GM19025 (cell line): ENCODE measurements around the gene CINP.
A peak's percentile ranks its signal among the peaks of the same experiment; 100 is the strongest.
"Not testable (repeated sequence)": the region's sequence is repeated elsewhere in the genome, so short reads cannot be mapped to it uniquely, and the experiment has no call there.

Experiments used
- ATAC-seq: cut with Tn5 transposase; IDR thresholded peaks from one replicate; pipeline ENCODE4 v1.9.1; 2021; ENCODE audit warnings: mild to moderate bottlenecking, low read depth, moderate library complexity; ENCODE audit not compliant: unreplicated experiment

The CINP gene

DNA sequence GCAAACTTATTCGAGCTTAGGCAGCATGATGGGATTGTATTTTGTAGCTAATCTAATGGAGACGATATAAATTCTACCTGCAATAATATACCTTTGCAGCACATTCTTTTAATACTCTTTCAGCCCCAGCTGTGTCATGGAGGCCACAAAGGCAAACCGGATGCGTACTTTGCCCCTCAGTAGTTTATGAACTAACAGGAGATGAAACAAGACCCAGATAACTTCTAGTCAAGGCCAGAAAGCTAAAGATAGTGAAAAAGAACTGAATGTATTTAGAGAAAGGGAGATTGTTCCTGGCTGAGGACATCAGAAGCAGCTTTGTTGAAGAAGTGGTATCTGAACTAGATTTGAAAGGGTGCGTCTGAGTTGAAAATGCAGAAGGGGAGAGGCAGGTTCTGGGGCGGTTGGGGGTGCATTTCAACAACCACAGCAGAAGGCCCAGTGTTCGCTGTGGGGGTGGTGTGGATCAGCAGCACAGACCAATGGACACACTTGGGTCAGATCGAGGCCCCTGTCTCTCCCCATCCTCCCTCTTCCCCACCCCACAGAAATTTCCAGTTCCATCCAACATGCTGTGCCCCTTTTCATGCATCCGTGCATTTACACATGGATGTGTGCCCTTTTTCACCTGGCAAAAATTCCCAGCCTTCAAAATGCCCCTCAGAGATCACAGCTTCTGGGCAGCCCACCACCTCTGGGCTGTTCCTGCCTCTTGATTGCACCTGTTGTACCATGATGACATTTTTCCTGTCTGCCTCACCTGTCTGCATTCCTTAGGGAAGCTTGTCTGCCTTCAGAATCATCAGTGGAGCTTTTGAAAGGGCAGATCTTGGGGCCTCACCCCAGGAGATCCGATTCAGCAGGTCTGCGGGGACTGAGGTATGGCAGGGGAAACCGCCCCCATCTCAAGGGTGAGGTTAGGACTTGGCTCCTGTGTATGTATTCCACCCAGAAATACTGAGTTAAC lies 41.0 kb downstream of the CINP start:
- no peak for ATAC-seq

DNA sequence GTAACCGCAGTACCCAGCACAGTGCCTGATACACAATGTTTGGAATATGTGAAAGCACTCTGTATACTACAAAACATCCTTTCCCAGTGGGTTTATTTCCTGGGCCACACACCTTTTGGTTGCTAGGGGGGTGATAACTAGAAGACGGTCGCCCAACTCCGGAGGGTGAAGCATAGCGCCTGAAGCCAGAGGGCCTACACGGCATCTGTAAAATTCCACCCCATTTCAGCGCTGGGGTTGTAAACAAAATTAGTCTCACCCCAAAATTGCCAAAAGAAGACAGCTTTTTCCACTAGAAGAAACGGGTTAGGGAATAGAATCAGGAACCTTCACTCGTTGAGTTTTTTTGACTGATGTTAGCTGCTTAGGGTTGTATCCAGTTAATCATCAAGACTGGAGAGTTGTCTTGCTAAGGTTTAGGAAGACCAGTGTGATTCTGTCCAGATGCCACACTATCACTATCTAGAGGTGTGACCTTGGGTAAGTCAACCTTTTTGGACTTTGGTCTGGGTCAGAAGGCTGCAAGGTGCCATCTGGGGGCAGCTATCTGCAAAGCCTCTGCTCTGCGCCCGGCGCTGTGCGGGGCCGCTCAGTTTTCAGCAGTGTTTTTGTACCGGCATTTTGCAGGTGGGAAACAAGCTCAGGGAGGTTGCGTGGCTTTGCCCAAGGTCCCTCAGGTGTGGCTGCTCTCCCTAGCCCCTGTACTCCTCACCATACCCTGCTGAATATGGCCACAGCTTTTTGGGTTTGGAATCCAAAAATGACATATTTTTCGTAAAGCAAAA lies 41.8 kb downstream of the CINP start:
- ATAC-seq, result no peak

DNA sequence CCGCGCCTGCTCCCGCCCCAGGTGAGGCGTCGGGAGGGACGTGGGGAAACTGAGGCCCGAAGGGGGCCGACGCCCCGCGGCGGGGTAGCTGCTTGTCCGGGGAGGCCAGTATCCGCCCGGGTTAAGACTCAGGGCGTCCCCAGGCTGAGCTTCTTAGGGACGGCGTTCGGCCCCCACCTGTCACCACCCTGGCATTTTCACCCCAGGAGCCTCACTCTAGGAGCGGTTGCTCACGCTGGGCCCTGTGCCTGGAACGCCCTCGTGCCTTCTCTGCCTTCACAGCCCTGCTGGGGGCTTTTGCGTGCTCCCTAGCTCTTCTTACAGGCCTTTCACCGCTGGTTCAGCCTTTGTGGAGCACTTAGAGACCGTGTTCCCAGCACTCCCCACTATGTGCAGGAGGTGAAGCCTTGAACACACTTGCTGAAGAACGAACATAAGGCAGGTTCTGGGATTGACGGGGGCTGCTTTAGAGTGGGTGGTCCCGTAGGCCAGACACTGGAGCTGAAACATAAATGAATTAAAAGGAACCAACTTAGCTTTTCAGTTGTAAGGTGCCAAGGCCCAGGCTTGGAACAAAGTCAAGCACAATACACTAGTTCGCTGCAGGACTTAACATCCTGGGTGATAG lies 42.5 kb downstream of the CINP start:
- peak; percentile 11 for ATAC-seq

DNA sequence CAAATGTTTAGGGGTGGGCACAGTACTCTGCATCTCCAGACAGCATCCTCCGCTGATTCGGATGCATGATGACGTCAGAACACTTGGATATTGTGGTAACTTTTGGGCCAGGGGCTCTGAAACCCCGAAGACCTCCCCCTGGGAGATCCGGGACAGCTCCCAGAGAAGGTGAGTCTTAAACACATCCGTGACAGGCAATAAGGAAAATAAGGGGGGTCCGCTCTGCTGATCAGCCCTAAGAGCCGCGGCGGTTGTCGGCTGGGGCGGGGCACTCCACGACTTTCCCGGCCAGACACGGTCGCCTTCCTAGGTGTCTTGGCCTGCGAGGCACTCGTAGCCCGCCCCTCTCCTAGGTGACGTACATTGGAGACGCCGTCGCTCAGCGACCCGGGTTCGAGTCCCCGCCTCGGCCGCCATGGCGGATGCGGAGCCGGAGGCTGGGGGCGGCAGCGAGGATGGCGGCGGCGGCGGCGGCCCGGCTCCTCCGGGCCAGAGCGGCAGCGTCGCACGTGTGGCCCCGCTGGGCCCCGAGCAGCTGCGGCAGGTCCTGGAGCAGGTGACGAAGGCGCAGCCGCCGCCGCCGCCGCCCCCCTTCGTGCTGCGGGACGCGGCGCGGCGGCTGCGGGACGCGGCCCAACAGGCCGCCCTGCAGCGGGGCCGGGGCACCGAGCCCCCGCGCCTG lies 43.2 kb downstream of the CINP start, which contains the start of gene ZNF839:
TSS of gene ZNF839 (plus strand) at position 396 of the 682 bp plus-strand sequence. CDS start at position 416, 20 bp downstream.
- ATAC-seq, result peak; percentile 46

DNA sequence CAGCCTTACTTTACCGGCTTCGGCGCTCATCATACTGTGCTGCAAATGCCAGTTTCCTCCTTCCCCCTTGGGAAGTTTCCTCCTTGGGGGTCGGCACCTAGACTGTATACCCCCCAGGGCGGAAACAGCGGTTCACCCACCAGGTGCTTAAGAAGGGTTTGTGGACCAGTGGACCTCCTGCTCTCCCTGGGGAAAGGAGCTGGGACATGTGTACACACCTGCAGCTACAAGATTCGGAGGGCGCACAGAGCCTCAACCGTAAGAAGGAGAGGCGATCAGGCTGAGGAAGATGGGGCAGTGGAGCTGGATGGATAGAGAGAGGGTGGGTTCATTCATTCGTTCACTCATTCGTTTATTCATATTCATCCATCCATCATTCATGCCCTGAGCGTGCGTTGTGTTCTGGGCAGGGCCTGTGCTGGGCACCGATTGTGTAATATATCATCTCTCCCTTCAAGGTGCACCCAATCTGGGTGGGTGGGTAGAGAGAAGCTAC lies 43.9 kb downstream of the CINP start:
- ATAC-seq, result no peak

DNA sequence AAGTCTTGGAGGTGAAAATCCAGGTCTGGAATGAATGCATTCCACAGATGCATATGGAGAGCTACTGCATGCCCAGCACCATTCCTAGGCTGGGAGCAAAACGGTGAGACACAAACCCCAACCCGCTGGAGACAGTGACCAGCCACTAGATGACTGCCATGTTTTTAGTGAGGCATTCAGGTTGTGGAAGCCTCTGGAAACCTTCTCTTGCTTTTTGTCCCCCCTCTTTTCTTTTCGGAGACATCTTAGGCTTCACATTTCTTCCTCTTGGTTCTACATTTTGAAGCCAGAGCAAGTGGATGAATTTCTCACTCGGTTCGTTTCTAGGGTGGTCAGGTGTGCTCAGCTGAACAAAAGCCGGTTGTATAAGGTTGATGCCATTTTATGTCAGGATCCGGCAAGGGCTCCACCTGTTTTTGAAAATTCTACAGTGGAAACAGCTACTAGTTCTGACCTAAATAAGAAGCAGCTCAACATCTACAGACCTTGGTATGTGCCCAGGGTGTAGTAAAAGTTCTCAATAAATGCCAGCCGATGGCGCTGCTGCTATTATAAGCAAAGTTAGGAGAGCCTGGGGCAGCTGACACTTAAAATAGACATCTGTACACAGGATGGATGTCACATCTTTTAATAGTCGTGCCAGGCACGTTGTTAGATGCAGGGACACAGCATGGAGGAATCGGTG lies 45.0 kb downstream of the CINP start:
- ATAC-seq, result no peak

DNA sequence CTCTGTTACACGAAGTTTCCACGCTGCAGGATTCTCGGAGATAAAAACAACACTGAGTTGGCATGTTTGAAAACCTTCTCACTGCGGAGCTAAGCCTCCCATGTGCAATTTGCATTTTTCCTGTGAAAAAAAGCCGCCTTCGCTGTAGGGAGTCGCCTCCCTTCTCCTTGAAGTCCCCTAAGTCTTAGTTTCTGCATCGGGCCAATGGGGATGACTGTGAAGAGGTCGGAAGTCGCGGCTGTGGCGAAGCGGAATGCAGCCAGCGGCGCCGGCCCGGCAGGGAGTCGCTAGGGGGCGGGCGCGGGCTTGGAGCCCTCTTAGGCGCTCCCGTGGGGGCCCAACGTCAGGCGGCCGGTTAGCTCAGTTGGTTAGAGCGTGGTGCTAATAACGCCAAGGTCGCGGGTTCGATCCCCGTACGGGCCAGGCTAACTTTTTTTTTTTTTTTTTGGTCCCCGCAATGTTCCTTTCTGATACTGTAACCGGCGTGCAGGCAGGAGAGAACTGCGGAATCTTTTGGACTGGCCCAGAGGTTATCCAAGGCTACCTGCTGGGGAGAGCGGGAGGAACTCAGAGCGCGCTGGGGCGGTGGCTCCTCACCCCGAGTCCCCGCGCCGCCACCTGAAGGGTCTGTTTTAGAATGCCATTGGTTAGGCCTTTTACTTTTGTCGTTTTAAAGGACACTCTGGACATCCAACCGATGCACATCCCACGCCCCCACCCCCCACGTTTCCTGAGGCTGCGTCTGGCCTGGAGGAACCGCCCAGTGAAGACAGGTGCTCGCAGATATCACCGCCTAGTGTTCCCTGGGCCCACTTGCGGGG lies 45.7 kb downstream of the CINP start:
- ATAC-seq, result peak; percentile 50

DNA sequence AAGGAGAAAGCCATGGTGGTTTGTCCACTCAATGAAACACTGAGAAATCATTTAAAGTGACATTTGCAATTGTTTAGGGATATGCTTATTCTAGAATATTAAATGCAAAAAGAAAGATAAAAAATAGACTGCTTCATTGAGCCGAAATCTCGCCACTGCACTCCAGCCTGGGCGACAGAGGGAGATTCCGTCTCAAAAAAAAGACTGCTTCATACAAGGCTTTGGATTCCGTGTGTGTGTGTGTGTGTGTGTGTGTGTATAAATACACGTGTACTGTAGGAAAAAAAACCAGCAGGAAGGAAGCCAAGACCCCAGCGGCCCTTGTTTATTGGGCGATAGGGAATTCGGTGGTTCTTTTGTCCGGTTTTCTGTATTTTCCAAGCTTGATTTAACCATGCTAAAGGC lies 46.4 kb downstream of the CINP start:
- ATAC-seq, result no peak

DNA sequence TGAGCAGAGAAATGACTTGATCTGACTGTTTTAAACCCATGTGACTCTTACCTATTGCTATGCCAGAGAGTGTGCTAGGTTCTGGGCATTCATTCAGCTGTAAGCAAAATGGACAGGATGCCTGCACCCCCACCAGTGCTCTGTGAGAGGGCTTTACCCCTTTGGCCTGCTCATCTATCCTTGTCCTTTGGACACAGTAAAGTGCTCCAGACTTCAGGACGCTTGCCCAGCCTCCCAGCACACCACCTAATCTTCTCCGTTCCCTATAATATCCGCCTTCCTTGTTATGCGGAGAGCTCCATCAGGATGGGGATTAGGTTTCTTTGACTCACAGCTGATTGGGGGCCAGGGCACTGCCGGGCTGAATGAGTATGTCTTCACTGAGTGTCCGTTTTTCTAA lies 47.6 kb downstream of the CINP start:
- ATAC-seq, result no peak

DNA sequence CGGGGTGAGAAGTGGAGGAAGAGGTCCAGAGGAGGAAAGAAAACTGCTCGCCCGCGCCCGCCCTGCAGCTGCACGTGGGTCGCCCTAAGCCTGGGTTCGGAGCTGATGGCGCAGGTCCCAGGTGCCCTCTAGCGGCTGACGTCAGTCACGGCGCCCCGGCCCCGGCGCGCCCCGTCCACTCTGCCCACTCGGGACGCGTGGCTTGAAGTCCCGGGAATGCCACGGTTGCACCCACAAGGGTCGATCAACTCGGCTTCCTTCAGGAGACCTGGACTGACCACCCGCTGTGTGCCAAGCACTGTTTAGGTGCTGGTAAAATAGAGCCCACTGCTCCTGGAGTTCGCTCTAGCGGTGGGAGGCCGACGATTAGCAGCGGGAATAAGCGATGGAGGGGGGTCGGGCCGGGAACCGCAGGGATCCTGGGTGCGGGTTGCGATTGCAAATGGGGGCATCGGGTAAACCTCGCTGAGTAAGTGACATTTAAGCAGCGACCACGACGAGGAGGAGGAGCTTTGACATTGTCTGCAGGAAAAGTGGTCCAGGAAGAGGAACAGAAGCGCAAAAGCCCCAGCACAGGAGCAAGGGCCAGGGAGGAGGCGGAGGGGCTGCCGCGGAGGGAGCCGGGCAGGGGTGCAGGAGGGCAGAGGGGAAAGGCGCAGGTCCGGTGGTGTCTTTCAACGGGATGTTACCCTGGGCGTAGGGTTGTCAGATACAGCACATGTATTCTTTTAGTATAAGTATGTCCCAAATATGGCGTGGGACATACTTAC lies 48.3 kb downstream of the CINP start:
- ATAC-seq, result peak; percentile 51

DNA sequence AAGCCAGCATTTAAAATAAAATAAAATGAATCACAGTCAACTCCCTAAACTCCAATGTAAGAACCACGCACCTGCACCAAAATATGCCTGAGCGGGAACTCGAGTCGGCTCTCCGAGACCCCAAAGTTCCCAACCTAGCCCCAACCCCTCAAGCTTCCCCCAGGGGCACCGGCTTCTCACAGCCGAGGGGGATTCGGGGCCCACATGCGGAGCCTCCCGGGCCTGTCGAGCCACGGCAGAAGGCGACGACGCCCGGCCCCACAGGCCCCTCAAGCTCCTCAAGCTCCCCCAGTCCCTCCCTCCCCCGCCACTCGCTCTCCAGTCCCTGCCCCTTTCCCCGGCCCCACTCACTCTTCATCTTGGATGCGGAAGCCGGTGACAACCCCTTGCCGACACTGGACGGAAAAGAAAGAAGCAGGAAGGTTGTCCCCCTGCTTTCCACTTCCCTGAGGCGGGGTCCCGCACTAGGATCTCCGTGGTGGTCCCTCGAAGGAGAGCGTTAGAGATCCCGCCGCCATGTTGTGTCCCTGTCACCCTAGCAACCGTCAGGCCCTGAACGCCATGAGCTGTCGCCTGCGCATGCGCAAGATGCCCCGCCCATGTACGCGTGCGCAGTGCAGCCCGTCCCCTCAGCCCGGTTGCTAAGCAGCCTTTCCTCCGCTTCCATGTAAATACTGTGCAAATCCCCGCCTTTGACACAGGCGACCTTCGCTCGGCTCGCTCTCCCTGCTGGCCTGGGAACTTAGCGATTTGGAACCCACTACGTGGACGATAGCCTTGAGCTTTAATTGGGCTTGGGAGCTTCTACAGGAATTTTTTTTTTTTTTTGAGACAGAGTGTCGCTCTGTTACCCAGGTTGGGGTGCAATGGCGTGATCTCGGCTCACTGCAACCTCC lies 57.8 kb downstream of the CINP start, which contains the start of gene MOK:
TSS of gene MOK (minus strand) at position 554 of the 896 bp plus-strand sequence. CDS start at position 358, 196 bp downstream.
- ATAC-seq, result peak; percentile 96

DNA sequence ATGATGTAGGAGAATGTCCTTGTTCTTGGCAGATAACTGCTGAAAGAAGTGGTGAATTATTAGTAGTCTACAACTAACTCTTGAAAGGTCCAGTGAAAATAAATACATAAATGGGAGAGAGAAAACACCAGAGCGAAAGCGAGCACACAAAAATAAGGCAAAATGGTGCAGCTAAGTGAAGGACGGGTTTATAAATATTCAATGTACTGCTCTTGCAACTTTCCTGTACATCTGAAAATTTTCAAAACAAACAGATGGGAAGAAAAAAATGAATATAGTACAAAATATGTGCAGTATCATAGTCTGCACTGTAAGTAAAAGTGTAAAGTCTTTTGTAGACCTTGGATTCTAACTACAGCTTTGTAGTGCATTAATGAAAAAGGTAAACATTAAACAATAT lies 59.0 kb downstream of the CINP start:
- no peak for ATAC-seq

DNA sequence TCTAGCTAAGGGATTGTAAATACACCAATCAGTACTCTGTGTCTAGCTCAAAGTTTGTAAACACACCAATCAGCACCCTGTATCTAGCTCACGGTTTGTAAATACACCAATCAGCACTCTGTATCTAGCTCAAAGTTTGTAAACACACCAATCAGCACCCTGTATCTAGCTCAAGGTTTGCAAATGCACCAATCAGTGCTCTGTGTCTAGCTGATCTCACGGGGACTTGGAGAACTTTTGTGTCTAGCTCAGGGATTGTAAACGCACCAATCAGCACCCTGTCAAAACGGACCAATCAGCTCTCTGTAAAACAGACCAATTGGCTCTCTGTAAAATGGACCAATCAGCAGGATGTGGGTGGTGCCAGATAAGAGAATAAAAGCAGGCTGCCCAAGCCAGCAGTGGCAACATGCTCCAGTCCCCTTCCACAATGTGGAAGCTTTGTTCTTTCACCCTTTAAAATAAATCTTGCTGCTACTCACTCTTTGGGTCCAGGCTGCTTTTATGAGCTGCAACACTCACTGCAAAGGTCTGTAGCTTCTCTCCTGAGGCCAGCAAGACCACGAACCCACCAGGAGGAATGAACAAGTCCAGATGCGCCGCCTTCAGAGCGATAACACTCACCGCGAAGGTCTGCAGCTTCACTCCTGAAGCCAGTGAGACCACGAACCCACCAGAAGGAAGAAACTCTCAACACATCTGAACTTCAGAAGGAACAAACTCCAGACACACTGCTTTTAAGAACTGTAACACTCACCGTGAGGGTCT lies 64.2 kb downstream of the CINP start:
- not testable (repeated sequence) for ATAC-seq
